Motor neuron (in vitro differentiated cells): ENCODE measurements around the gene KSR2. TPM values are rescaled to one million over a fixed set of nuclear protein-coding genes. Genes with fewer than 3 reads are reported as not detected.

Source experiments
- ATAC-seq, 8 experiments: fragments of 200-7000 bp; cut with Tn5 transposase; replicated peaks in 6 of 8; 2 replicates each; pipeline ENCODE4 v1.8.0; 2021; ENCODE audit warnings: mild to moderate bottlenecking in 8 of 8, moderate library complexity in 8 of 8
- H3K27ac ChIP-seq, 2 donors: fragments of 250-450 bp; sonication (Bioruptor Pico); 2 replicates each; pipeline ENCODE4 v1.9.0; 2021; ENCODE audit warnings: antibody characterized with exemption in 2 of 2, mild to moderate bottlenecking in 2 of 2, moderate library complexity in 1 of 2
- H3K4me1 ChIP-seq, 2 donors: fragments of 250-450 bp; sonication (Bioruptor Pico); replicated peaks in 1 of 2; 2 replicates each; pipeline ENCODE4 v1.6.1; 2021; ENCODE audit warnings: antibody characterized with exemption in 2 of 2, mild to moderate bottlenecking in 2 of 2, moderate library complexity in 1 of 2
- H3K4me3 ChIP-seq, 5 donors: fragments of 250-450 bp; sonication (Bioruptor Pico); 2 replicates each; pipeline ENCODE4 v1.9.0; 2021; ENCODE audit warnings: antibody characterized with exemption in 5 of 5, mild to moderate bottlenecking in 5 of 5, moderate library complexity in 4 of 5
- WGBS, 10 experiments: fragments of 450-650 bp; shearing (Covaris generic); methylation state at CpG; one replicate each; pipeline ENCODE4 v1.0.0; 2022; 5-methylcytosine and 5-hydroxymethylcytosine counted together
- in situ Hi-C, 9 experiments: fragments of 400-800 bp; cut with MboI; loops; one replicate each; pipeline ENCODE4 v1.15.0; 2021; ENCODE audit warnings: low sequenced_read_pairs in 9 of 9, low pct_unique_long_range_greater_than_20kb in 2 of 9; ENCODE audit not compliant: unreplicated experiment in 9 of 9
- total RNA-seq, 8 experiments: library from RNA; unstranded; fragments of 300-600 nt; gene quantifications; 2 replicates each; pipeline versions ENCODE4 v1.2.3 to v1.2.4, GENCODE V29; 2022

Gene KSR2
- total RNA-seq, 8 experiments from 2014 or later, result 0.09 to 2.3 (median 1.0) TPM

- H3K27ac ChIP-seq, result no peak overlapping the region
- 0 to 100% (median 85%) methylated on average over 1 to 3 of the region's 3 CpGs; no CpG with 5 or more reads in 4 of the 10 experiments for WGBS, 10 experiments
- in situ Hi-C loops, result loop anchor here in 1 of 9 experiments (25.0 kb wide), 1 partner anchor 339 kb away; no protein-coding TSS in a partner anchor
Measured at GRCh38 chr12:117576053-117576452, 392.7 kb downstream of the KSR2 start.

GRCh38 chr12:117574655-117575054 lies 394.1 kb downstream of the KSR2 start:
- ATAC-seq, result no peak
- in situ Hi-C loops, result loop anchor here in 1 of 9 experiments (25.0 kb wide), 1 partner anchor 337 kb away; no protein-coding TSS in a partner anchor

More at GRCh38 chr12:117576053-117576452, 392.7 kb downstream of the KSR2 start:
- Histone ChIP-seq H3K4me3 (no peak overlapping the region), H3K4me1 (peaks cover 5 to 16% of the 10 kb centered on the region in 2 donors)
- ATAC-seq, result no peak

GRCh38 chr12:117572755-117573154 lies 396.0 kb downstream of the KSR2 start:
- peak in 5 of 8 experiments; percentile 21 to 53 (median 29) for ATAC-seq
- H3K27ac ChIP-seq, result no peak overlapping the region
- H3K4me1 ChIP-seq, result peaks cover 10 to 20% of the 10 kb centered on the region in 2 donors
- no peak overlapping the region for H3K4me3 ChIP-seq
- in situ Hi-C loops, result no loop called here
- WGBS, 10 experiments, result 13 to 82% (median 33%) methylated on average over 1 to 4 of the region's 4 CpGs; no CpG with 5 or more reads in 1 of the 10 experiments

More at GRCh38 chr12:117574655-117575054, 394.1 kb downstream of the KSR2 start:
- H3K4me1 ChIP-seq, result peaks cover 5 to 13% of the 10 kb centered on the region in 2 donors
- H3K27ac ChIP-seq, result no peak overlapping the region
- no peak overlapping the region for H3K4me3 ChIP-seq
- WGBS, 10 experiments, result 40 to 100% (median 85%) methylated on average over 1 to 2 of the region's 2 CpGs; no CpG with 5 or more reads in 4 of the 10 experiments

GRCh38 chr12:117571321-117571720 lies 397.5 kb downstream of the KSR2 start:
- ATAC-seq, result peak in 1 of 8 experiments; percentile 31
- Histone ChIP-seq H3K27ac (no peak overlapping the region), H3K4me1 (peaks cover 16 to 27% of the 10 kb centered on the region in 2 donors), H3K4me3 (no peak overlapping the region)
- in situ Hi-C loops, result no loop called here
- WGBS, 10 experiments, result 50 to 100% (median 100%) methylated on average over 1 to 2 of the region's 3 CpGs; no CpG with 5 or more reads in 2 of the 10 experiments

- in situ Hi-C loops, result no loop called here
- 7 to 100% (median 90%) methylated on average over 3 to 6 of the region's 6 CpGs for WGBS, 10 experiments
- ATAC-seq, result no peak
- H3K4me3 ChIP-seq, result no peak overlapping the region
- H3K4me1 ChIP-seq, result peaks cover 16 to 27% of the 10 kb centered on the region in 2 donors
- H3K27ac ChIP-seq, result no peak overlapping the region
Measured at GRCh38 chr12:117570608-117571007, 398.2 kb downstream of the KSR2 start.

GRCh38 chr12:117567644-117568216 lies 401.1 kb downstream of the KSR2 start:
- H3K27ac ChIP-seq, result no peak overlapping the region
- WGBS, 10 experiments, result 29 to 89% (median 59%) methylated on average over 1 to 5 of the region's 9 CpGs
- in situ Hi-C loops, result no loop called here
- peaks cover 19 to 28% of the 10 kb centered on the region in 2 donors for H3K4me1 ChIP-seq
- ATAC-seq, result peak in 4 of 8 experiments; percentile 16 to 56 (median 52)
- H3K4me3 ChIP-seq, result no peak overlapping the region

GRCh38 chr12:117564881-117565280 lies 403.9 kb downstream of the KSR2 start:
- Histone ChIP-seq H3K4me1 (peaks cover 22 to 25% of the 10 kb centered on the region in 2 donors), H3K27ac (no peak overlapping the region), H3K4me3 (no peak overlapping the region)
- in situ Hi-C loops, result no loop called here
- 0 to 100% (median 62%) methylated on average over 1 to 9 of the region's 9 CpGs; no CpG with 5 or more reads in 1 of the 10 experiments for WGBS, 10 experiments
- peak in 4 of 8 experiments; percentile 16 to 67 (median 44) for ATAC-seq

- ATAC-seq, result no peak
- peaks cover 22 to 25% of the 10 kb centered on the region in 2 donors for H3K4me1 ChIP-seq
- no peak overlapping the region for H3K4me3 ChIP-seq
- H3K27ac ChIP-seq, result no peak overlapping the region
- in situ Hi-C loops, result no loop called here
- WGBS, 10 experiments, result 0 to 100% (median 80%) methylated on average over 1 to 2 of the region's 2 CpGs; no CpG with 5 or more reads in 3 of the 10 experiments
Measured at GRCh38 chr12:117563706-117564105, 405.1 kb downstream of the KSR2 start.

GRCh38 chr12:117563007-117563406 lies 405.8 kb downstream of the KSR2 start:
- 35 to 87% (median 74%) methylated on average over 1 to 5 of the region's 5 CpGs; no CpG with 5 or more reads in 5 of the 10 experiments for WGBS, 10 experiments
- in situ Hi-C loops, result no loop called here
- ATAC-seq, result no peak
- Histone ChIP-seq H3K4me3 (no peak overlapping the region), H3K27ac (no peak overlapping the region), H3K4me1 (peaks cover 20 to 21% of the 10 kb centered on the region in 2 donors)

GRCh38 chr12:117561990-117562389 lies 406.8 kb downstream of the KSR2 start:
- H3K4me1 ChIP-seq, result peaks cover 11 to 12% of the 10 kb centered on the region in 2 donors
- in situ Hi-C loops, result no loop called here
- no peak for ATAC-seq
- WGBS, 10 experiments, result 0 to 55% (median 40%) methylated on average over 1 to 2 of the region's 2 CpGs; no CpG with 5 or more reads in 5 of the 10 experiments
- H3K4me3 ChIP-seq, result no peak overlapping the region
- H3K27ac ChIP-seq, result no peak overlapping the region

- Histone ChIP-seq H3K27ac (no peak overlapping the region), H3K4me3 (no peak overlapping the region), H3K4me1 (peaks cover 9% of the 10 kb centered on the region in 2 donors)
- in situ Hi-C loops, result no loop called here
- no peak for ATAC-seq
Measured at GRCh38 chr12:117559978-117560377, 408.8 kb downstream of the KSR2 start.

- peaks cover 0 to 4% of the 10 kb centered on the region in 2 donors for H3K4me1 ChIP-seq
- no peak overlapping the region for H3K4me3 ChIP-seq
- in situ Hi-C loops, result no loop called here
- no peak for ATAC-seq
- 10 to 90% (median 65%) methylated on average over 1 to 4 of the region's 5 CpGs; no CpG with 5 or more reads in 3 of the 10 experiments for WGBS, 10 experiments
- H3K27ac ChIP-seq, result no peak overlapping the region
Measured at GRCh38 chr12:117555889-117556288, 412.9 kb downstream of the KSR2 start.

- no peak overlapping the region for H3K4me3 ChIP-seq
- no peak overlapping the region for H3K27ac ChIP-seq
- no peak for ATAC-seq
- in situ Hi-C loops, result no loop called here
- WGBS, 10 experiments, result 8 to 100% (median 80%) methylated on average over 1 to 5 of the region's 5 CpGs; no CpG with 5 or more reads in 1 of the 10 experiments
- peaks cover 0 to 4% of the 10 kb centered on the region in 2 donors for H3K4me1 ChIP-seq
Measured at GRCh38 chr12:117552971-117553370, 415.8 kb downstream of the KSR2 start.
